GM23248 (cell line): ENCODE results near the gene UBAC2. TPM values are rescaled to one million over a fixed set of nuclear protein-coding genes. Genes with fewer than 3 reads are reported as not detected.
A peak's percentile ranks its signal among the peaks of the same experiment; 100 is the strongest.

ENCODE experiments used
- DNase-seq: peaks from one replicate; pipeline ENCODE4 v3.0.0-alpha.2; 2015
- H2AFZ ChIP-seq: fragments of 200-600 bp; sonication (generic); 2 replicates; pipeline ENCODE4 v1.6.1; 2016; ENCODE audit warnings: antibody characterized with exemption
- H3F3A ChIP-seq: fragments of 200-600 bp; sonication (generic); 2 replicates; pipeline ENCODE4 v1.6.1; 2016; ENCODE audit warnings: mild to moderate bottlenecking, antibody characterized with exemption, mixed run types; ENCODE audit not compliant: insufficient read depth
- H3K27ac ChIP-seq: fragments of 200-600 bp; sonication (generic); 2 replicates; pipeline ENCODE4 v1.5.1; 2016; ENCODE audit warnings: mild to moderate bottlenecking
- H3K27me3 ChIP-seq: fragments of 200-600 bp; sonication (generic); replicated peaks from 2 replicates; pipeline ENCODE4 v1.6.1; 2016; ENCODE audit warnings: mild to moderate bottlenecking; ENCODE audit not compliant: insufficient read depth
- H3K36me3 ChIP-seq: fragments of 200-600 bp; sonication (generic); 2 replicates; pipeline ENCODE4 v1.6.1; 2016; ENCODE audit warnings: low read depth, mild to moderate bottlenecking
- H3K4me1 ChIP-seq: fragments of 200-600 bp; sonication (generic); 2 replicates; pipeline ENCODE4 v1.6.1; 2016; ENCODE audit warnings: mild to moderate bottlenecking; ENCODE audit not compliant: insufficient read depth
- H3K4me2 ChIP-seq: fragments of 200-600 bp; sonication (generic); one replicate; pipeline ENCODE4 v1.6.1; 2016; ENCODE audit warnings: mild to moderate bottlenecking; ENCODE audit not compliant: unreplicated experiment
- H3K4me3 ChIP-seq: fragments of 200-600 bp; sonication (generic); 2 replicates; pipeline ENCODE4 v1.5.1; 2016; ENCODE audit warnings: mild to moderate bottlenecking
- H3K79me2 ChIP-seq: fragments of 200-600 bp; sonication (generic); 2 replicates; pipeline ENCODE4 v1.6.1; 2016; ENCODE audit warnings: mild to moderate bottlenecking; ENCODE audit not compliant: insufficient read depth
- H3K9ac ChIP-seq: fragments of 200-600 bp; sonication (generic); 2 replicates; pipeline ENCODE4 v1.6.1; 2016; ENCODE audit warnings: mild to moderate bottlenecking
- H3K9me2 ChIP-seq: fragments of 200-600 bp; sonication (generic); 2 replicates; pipeline ENCODE4 v1.6.1; 2016; ENCODE audit warnings: mixed run types, mild to moderate bottlenecking, moderate library complexity; ENCODE audit not compliant: insufficient read depth
- H3K9me3 ChIP-seq: fragments of 200-600 bp; sonication (generic); one replicate; pipeline ENCODE4 v1.6.1; 2017; ENCODE audit warnings: low read depth
- H4K20me1 ChIP-seq: fragments of 200-600 bp; sonication (generic); 2 replicates; pipeline ENCODE4 v1.6.0; 2016; ENCODE audit not compliant: insufficient read depth
- EZH2 ChIP-seq: fragments of 200-600 bp; sonication (generic); IDR thresholded peaks from 2 replicates; pipeline ENCODE4 v1.6.1; 2018; ENCODE audit warnings: antibody characterized with exemption, mild to moderate bottlenecking; ENCODE audit not compliant: insufficient read depth, poor library complexity, severe bottlenecking
- EZH2phosphoT487 ChIP-seq: fragments of 200-600 bp; sonication (generic); IDR thresholded peaks from 2 replicates; pipeline ENCODE4 v1.6.1; 2018; ENCODE audit warnings: antibody characterized with exemption, moderate library complexity, mild to moderate bottlenecking, low read depth; ENCODE audit not compliant: insufficient read depth
- WGBS, 2 experiments: methylation state at CpG; one replicate each; pipeline ENCODE4 v1.1.6; 2015 to 2017; ENCODE audit warnings: low lambda C conversion rate in 2 of 2, low coverage in 1 of 2; ENCODE audit errors: missing lambda C conversion rate in 2 of 2; 5-methylcytosine and 5-hydroxymethylcytosine counted together
- in situ Hi-C: fragments of 300-500 bp; cut with MboI; formaldehyde crosslinking; loops from 2 replicates; pipeline ENCODE4 v1.15.0; 2020
- polyA plus RNA-seq: library from polyadenylated mRNA; unstranded; fragments of >200 nt; fragmentation: Nextera tagmentation; extraction: Ambion mirVana; gene quantifications from 2 replicates; pipeline ENCODE4 v1.2.1, GENCODE V29; 2016
- total RNA-seq: library from RNA; depleted of rRNA; stranded (reverse); fragments of >200 nt; shearing (Covaris generic); gene quantifications from 2 replicates; pipeline ENCODE4 v1.2.3, GENCODE V29; 2014

Gene UBAC2
- total and polyA plus RNA-seq, 2 experiments from 2014 or later: 66.1 to 95.9 TPM

- no peak overlapping the region for H3K4me3 ChIP-seq
- no peak for DNase-seq
- H3K9me2 ChIP-seq: no peaks in the 10 kb centered on the region
- H3K79me2 ChIP-seq: no peaks in the 10 kb centered on the region
- H4K20me1 ChIP-seq: no peaks in the 10 kb centered on the region
- no peak overlapping the region for H3K27ac ChIP-seq
- no peaks in the 10 kb centered on the region for H3K36me3 ChIP-seq
- no peak overlapping the region for H2AFZ ChIP-seq
- no peaks in the 10 kb centered on the region for H3F3A ChIP-seq
- TF ChIP-seq EZH2phosphoT487 (no peak), EZH2 (no peak)
- H3K4me1 ChIP-seq: no peaks in the 10 kb centered on the region
- no peak overlapping the region for H3K4me2 ChIP-seq
- 66 to 75% methylated on average over 8 of the region's 8 CpGs for WGBS, 2 experiments
- in situ Hi-C loops: no loop called here
- H3K9ac ChIP-seq: no peak overlapping the region
- H3K27me3 ChIP-seq: no peaks in the 10 kb centered on the region
- no peaks in the 10 kb centered on the region for H3K9me3 ChIP-seq
Measured at GRCh38 chr13:99185606-99186005, 15.0 kb upstream of the UBAC2 start.

- Histone ChIP-seq H3K9me2 (no peaks in the 10 kb centered on the region), H3K4me1 (0 out of 2 replicates have a peak, but pooled peaks cover 5% of the 10 kb centered on the region), H3K27ac (no peak overlapping the region), H2AFZ (no peak overlapping the region), H3K9me3 (no peaks in the 10 kb centered on the region), H3K9ac (no peak overlapping the region), H3K4me3 (no peak overlapping the region), H3K36me3 (no peaks in the 10 kb centered on the region), H3K79me2 (no peaks in the 10 kb centered on the region), H3K27me3 (no peaks in the 10 kb centered on the region; the same call in 1 of the 2 replicates), H3K4me2 (no peak overlapping the region), H3F3A (no peaks in the 10 kb centered on the region), H4K20me1 (no peaks in the 10 kb centered on the region)
- no peak for DNase-seq
- WGBS, 2 experiments: 30 to 31% methylated on average over 12 of the region's 12 CpGs
- in situ Hi-C loops: no loop called here
- TF ChIP-seq EZH2 (no peak), EZH2phosphoT487 (no peak)
Measured at GRCh38 chr13:99190147-99190985, 10.3 kb upstream of the UBAC2 start.

- Histone ChIP-seq H3K9me2 (no peaks in the 10 kb centered on the region), H3K9ac (no peak overlapping the region), H3K4me1 (0 out of 2 replicates have a peak, but pooled peaks cover 5% of the 10 kb centered on the region), H3K4me2 (no peak overlapping the region), H3K79me2 (no peaks in the 10 kb centered on the region), H3K4me3 (no peak overlapping the region), H3K36me3 (no peaks in the 10 kb centered on the region), H3K9me3 (no peaks in the 10 kb centered on the region), H3K27me3 (no peaks in the 10 kb centered on the region; the same call in 1 of the 2 replicates), H3F3A (no peaks in the 10 kb centered on the region), H2AFZ (no peak overlapping the region), H3K27ac (no peak overlapping the region), H4K20me1 (no peaks in the 10 kb centered on the region)
- WGBS, 2 experiments: 59 to 63% methylated on average over 3 of the region's 3 CpGs
- no peak for DNase-seq
- in situ Hi-C loops: no loop called here
- no peak for TF ChIP-seq EZH2
- no peak for TF ChIP-seq EZH2phosphoT487
Measured at GRCh38 chr13:99191336-99191899, 9.2 kb upstream of the UBAC2 start.

GRCh38 chr13:99191900-99192399, 8.7 kb upstream of the UBAC2 start:
- Histone ChIP-seq H3K27ac (no peak overlapping the region), H2AFZ (no peak overlapping the region), H3K36me3 (no peaks in the 10 kb centered on the region), H3K79me2 (no peaks in the 10 kb centered on the region), H3K9me3 (no peaks in the 10 kb centered on the region), H3K4me2 (no peak overlapping the region), H3K4me1 (0 out of 2 replicates have a peak, but pooled peaks cover 5% of the 10 kb centered on the region), H3K27me3 (no peaks in the 10 kb centered on the region; the same call in 1 of the 2 replicates), H3K9me2 (no peaks in the 10 kb centered on the region), H3F3A (0 out of 2 replicates have a peak, but pooled peaks cover 2% of the 10 kb centered on the region), H3K9ac (no peak overlapping the region), H3K4me3 (no peak overlapping the region), H4K20me1 (no peaks in the 10 kb centered on the region)
- peak; percentile 64 for DNase-seq
- whole genome bisulfite sequencing, 2 experiments: 53 to 60% methylated on average over 6 to 7 of the region's 7 CpGs
- no peak for TF ChIP-seq EZH2phosphoT487
- no peak for TF ChIP-seq EZH2
- in situ Hi-C loops: no loop called here
